ENCODE measurements around the gene INPP5B.
A peak's percentile ranks its signal among the peaks of the same experiment; 100 is the strongest.
"Not testable (repeated sequence)": the region's sequence is repeated elsewhere in the genome, so short reads cannot be mapped to it uniquely, and the experiment has no call there.

Gene INPP5B

DNA sequence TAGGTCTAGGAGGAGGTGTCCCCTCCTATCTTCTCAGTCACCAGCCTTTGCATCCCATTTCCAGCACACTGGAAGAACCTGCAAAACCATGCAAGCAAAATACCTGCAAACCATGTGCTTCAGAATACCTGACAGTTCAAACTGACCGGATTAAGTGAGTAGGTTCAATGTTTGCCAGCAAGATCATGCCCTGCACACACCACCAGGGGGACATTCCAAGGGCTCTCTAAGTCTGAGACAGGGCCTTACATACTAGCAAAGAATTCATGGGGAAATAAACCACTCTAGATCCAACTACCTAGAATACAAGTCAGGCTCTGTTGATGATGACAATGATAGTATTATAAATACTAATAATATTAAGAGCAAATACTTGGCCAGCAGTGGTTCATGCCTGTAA, 27.6 kb downstream of the INPP5B start:
- peak; percentile 43 for DNase-seq (ENCODE audit: extremely low spot score)
- CTCF ChIA-PET = interaction anchor here (0.7 kb wide), 1 partner anchor 12 kb away, joined by 3 read pairs; no protein-coding TSS in a partner anchor
- TF ChIP-seq FOXM1 (IDR thresholded peaks at IDR 0.05; ENCODE audit: borderline replicate concordance) (no peak), BHLHE40 (IDR thresholded peaks at IDR 0.05; ENCODE audit: borderline replicate concordance) (no peak), FOXA1 (IDR thresholded peaks at IDR 0.05) (no peak), ZNF384 (IDR thresholded peaks at IDR 0.05) (no peak), FOXK2 (IDR thresholded peaks at IDR 0.05) (no peak), ELF4 (IDR thresholded peaks at IDR 0.05) (no peak), CTBP1 (IDR thresholded peaks at IDR 0.05; ENCODE audit: borderline replicate concordance) (no peak), L3MBTL2 (conservative IDR thresholded peaks at IDR 0.05) (no peak), LEF1 (IDR thresholded peaks at IDR 0.05; ENCODE audit: borderline replicate concordance) (no peak), HDGF (IDR thresholded peaks at IDR 0.05; ENCODE audit: borderline replicate concordance) (no peak), NFRKB (IDR thresholded peaks at IDR 0.05) (no peak)
- POLR2A ChIA-PET = no interaction called here

DNA sequence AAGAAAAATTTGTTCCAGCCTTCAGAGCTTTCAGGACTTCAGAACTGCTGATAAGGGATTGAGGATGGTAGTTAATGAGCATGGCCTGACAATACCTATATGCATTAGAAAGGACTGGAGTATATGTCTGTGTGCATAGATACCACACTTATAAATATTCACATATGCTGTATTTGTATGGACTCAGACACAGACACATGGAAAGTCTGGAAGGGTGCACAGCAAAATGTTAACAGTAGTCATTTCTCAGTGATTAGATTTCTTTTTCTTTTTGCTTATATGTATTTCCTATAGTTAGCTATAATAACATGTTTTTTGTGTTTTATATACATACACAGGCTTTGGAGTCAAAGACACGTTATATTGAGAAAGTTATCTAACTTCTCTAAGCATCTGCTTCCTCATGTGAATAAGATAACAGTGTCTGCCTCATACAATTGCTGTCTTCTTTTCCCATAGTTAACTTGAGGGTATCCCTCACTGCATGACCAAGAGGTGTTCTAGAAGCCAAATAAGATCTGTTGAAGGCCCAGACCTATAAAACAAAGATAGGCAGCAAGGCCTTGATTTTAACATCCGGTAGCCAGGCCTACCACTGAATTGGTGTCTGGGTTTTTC, 31.3 kb downstream of the INPP5B start:
- no peak for DNase-seq (ENCODE audit: extremely low spot score)
- ChIA-PET CTCF (no interaction called here), POLR2A (interaction anchor here (0.7 to 1.0 kb wide), 2 partner anchors 16 to 74 kb away, joined by 3 read pairs; partner anchors contain the start of gene SF3A3)
- no peak for TF ChIP-seq HDGF (IDR thresholded peaks at IDR 0.05; ENCODE audit: borderline replicate concordance)
- no peak for TF ChIP-seq FOXA1 (IDR thresholded peaks at IDR 0.05)
- TF ChIP-seq NFRKB (IDR thresholded peaks at IDR 0.05) = no peak
- no peak for TF ChIP-seq FOXM1 (IDR thresholded peaks at IDR 0.05; ENCODE audit: borderline replicate concordance)
- TF ChIP-seq TARDBP (IDR thresholded peaks at IDR 0.05) = no peak
- no peak for TF ChIP-seq CTBP1 (IDR thresholded peaks at IDR 0.05; ENCODE audit: borderline replicate concordance)
- TF ChIP-seq FOXK2 (IDR thresholded peaks at IDR 0.05) = no peak
- no peak for TF ChIP-seq LEF1 (IDR thresholded peaks at IDR 0.05; ENCODE audit: borderline replicate concordance)
- TF ChIP-seq BHLHE40 (IDR thresholded peaks at IDR 0.05; ENCODE audit: borderline replicate concordance) = no peak

DNA sequence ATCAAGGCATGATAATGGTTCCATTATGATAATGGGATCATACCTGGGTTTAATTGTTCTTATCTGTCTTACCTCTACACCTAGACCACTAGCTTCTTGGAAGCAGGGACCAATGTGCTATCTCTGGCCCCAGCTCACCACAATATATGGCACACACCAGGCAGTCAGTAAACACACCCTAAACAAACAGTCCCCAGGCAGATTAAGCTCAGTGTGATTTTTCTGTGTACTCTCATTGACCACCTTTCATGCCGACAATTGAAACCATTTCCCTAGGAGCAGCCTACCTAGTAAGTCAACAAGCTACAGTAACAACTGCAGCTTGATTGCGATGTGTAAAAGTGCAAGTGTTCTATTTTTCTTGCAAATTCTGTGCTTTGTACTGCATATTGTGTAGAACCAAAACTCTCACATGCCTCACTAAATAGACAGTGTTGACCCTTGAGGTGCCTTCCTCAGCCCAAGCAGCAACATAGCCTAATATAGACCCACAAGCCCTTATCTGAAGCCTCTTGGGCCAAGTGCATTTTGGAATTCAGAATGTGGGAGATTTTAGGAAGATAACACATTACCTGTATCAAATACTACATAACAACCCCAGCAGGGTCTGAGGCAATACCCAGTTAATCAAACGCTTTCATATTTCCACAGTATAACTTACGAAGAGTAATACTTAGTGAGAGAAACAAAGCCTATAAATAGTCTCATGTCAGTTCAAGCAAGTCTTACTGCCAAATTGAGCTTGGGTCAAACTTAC, 32.0 kb downstream of the INPP5B start:
- POLR2A ChIA-PET = interaction anchor here (0.7 to 1.0 kb wide), 2 partner anchors 17 to 75 kb away, joined by 3 read pairs; partner anchors contain the start of gene SF3A3
- TF ChIP-seq TARDBP (IDR thresholded peaks at IDR 0.05) (no peak), FOXM1 (IDR thresholded peaks at IDR 0.05; ENCODE audit: borderline replicate concordance) (no peak), FOXA1 (IDR thresholded peaks at IDR 0.05) (no peak), ELF4 (IDR thresholded peaks at IDR 0.05) (no peak)
- no peak for DNase-seq (ENCODE audit: extremely low spot score)
- CTCF ChIA-PET = no interaction called here

DNA sequence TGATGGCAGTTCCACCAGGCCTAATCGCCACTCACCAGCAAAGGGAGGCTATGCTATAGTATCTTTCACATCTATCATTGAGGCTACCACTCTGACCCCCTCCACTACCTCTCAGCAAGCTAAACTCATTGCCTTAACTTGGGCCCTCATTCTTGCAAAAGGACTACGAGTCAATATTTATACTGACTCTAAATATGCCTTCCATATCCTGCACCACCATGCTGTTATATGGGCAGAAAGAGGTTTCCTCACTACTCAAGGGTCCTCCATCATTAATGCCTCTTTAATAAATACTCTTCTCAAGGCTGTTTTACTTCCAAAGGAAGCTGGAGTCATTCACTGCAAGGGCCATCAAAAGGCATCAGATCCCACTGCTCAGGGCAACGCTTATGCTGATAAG, 35.4 kb downstream of the INPP5B start:
- POLR2A ChIA-PET; DNase-seq (ENCODE audit: extremely low spot score): not testable (repeated sequence)
- CTCF ChIA-PET = interaction anchor here (0.6 kb wide), 1 partner anchor 388 kb away, joined by 3 read pairs; no protein-coding TSS in a partner anchor

DNA sequence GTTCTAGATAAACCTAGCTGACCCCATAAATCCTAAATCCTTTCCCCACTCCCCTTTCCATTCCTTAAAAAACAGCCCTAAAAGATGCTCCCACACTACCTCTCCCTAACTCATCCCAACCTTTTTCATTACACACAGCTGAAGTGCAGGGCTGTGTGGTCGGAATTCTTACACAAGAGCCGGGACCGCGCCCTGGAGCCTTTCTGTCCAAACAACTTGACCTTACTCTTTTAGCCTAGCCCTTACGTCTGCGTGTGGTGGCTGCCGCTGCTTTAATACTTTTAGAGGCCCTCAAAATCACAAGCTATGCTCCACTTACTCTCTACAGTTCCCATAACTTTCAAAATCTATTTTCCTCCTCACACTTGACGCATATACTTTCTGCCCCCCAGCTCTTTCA, 36.0 kb downstream of the INPP5B start:
- DNase-seq (ENCODE audit: extremely low spot score); CTCF ChIA-PET; POLR2A ChIA-PET: not testable (repeated sequence)

DNA sequence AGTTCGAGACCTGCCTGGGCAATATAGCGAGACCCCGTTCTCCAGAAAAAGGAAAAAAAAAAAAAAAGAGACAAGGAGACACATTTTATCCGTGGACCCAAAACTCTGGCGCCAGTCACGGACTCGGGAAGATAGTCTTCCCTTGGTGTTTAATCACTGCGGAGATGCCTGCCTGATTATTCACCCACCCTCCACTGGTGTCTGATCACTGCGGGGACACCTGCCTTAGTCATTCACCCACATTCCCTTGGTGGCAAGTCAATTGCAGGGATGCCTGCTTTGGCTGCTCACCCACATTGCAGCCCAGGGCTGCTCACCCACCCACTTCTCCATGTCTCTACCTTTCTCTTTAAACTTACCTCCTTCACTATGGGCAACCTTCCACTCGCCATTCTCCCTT, 38.3 kb downstream of the INPP5B start:
- DNase-seq (ENCODE audit: extremely low spot score); POLR2A ChIA-PET; CTCF ChIA-PET: not testable (repeated sequence)

DNA sequence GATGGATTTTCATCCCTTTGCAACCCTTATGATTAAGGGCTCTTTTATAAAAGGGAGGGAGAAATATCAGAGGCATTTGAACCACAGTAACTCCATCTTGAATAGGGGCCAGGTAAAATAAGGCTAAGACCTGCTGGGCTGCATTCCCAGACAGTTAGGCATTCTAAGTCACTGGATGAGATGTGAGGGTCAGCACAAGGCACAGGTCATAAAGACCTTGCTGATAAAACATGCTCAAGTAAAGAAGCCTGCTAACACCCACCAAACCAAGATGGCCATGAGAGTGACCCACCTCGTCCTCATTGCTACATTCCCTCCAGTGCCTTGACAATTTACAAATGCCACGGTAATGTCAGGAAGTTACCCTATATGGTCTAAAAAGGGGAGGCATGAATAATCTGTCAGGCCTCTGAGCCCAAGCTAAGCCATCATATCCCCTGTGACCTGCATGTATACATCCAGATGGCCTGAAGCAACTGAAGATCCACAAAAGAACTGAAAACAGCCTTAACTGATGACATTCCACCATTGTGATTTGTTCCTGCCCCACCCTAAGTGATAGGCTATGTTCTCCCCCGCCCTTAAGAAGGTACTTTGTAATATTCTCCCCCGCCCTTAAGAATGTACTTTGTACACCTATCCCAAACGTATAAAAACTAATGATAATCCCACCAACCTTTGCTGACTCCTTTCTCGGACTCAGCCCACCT, 39.3 kb downstream of the INPP5B start:
- ChIA-PET CTCF (interaction anchor here (0.5 kb wide), 1 partner anchor 12 kb away, joined by 3 read pairs; no protein-coding TSS in a partner anchor), POLR2A (interaction anchor here (0.6 kb wide), 1 partner anchor 110 kb away, joined by 4 read pairs; no protein-coding TSS in a partner anchor)
- DNase-seq (ENCODE audit: extremely low spot score) = not testable (repeated sequence)

DNA sequence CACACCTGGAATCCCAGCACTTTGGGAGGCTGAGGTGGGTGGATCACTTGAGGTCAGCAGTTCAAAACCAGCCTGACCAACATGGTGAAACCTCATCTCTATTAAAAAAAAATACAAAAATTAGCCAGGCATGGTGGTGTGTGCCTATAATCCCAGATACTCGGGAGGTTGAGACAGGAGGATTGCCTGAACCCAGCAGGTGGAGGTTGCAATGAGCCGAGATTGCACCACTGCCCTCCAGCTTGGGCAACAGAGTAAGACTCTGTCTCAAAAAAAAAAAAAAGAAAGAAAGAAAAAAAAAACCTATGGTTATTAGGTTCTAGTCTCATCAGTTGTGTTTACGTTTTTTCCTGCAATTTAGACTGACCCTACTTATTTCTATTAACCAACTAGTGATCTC, 40.3 kb downstream of the INPP5B start:
- POLR2A ChIA-PET; CTCF ChIA-PET; DNase-seq (ENCODE audit: extremely low spot score): not testable (repeated sequence)

DNA sequence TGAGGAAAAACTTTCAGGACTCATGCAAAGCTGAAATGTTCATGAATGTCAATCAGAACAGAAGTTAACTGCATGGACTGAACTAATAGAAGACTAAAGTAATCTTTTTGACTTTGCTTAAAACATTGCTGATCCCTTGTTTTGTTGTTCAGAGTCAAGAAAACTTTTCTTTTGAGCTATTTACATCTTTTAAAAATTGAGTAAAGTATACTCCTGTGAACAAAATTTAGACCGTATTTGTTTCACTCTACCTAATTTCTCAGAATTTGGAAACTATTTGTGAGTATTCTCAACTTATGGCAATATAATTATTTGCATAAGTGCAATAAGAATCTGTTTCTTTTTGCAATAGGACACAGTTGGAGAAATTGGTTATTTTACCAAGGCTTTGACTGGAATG, 41.1 kb downstream of the INPP5B start:
- DNase-seq (ENCODE audit: extremely low spot score) = no peak
- POLR2A ChIA-PET = no interaction called here
- CTCF ChIA-PET = interaction anchor here (0.9 kb wide), 1 partner anchor 70 kb away, joined by 4 read pairs; no protein-coding TSS in a partner anchor
- TF ChIP-seq SUZ12 (IDR thresholded peaks at IDR 0.05) (no peak), FOXM1 (IDR thresholded peaks at IDR 0.05; ENCODE audit: borderline replicate concordance) (no peak), BHLHE40 (IDR thresholded peaks at IDR 0.05; ENCODE audit: borderline replicate concordance) (no peak), CTBP1 (IDR thresholded peaks at IDR 0.05; ENCODE audit: borderline replicate concordance) (no peak), TARDBP (IDR thresholded peaks at IDR 0.05) (no peak), ZNF384 (IDR thresholded peaks at IDR 0.05) (no peak), L3MBTL2 (conservative IDR thresholded peaks at IDR 0.05) (no peak), ELF4 (IDR thresholded peaks at IDR 0.05) (no peak), HDGF (IDR thresholded peaks at IDR 0.05; ENCODE audit: borderline replicate concordance) (no peak), FOXA1 (IDR thresholded peaks at IDR 0.05) (no peak), LEF1 (IDR thresholded peaks at IDR 0.05; ENCODE audit: borderline replicate concordance) (no peak), ARNT (IDR thresholded peaks at IDR 0.05) (no peak), NFRKB (IDR thresholded peaks at IDR 0.05) (no peak), SP1 (IDR thresholded peaks at IDR 0.05) (no peak), FOXK2 (IDR thresholded peaks at IDR 0.05) (no peak)
- TF ChIP-seq, protein P1, sequence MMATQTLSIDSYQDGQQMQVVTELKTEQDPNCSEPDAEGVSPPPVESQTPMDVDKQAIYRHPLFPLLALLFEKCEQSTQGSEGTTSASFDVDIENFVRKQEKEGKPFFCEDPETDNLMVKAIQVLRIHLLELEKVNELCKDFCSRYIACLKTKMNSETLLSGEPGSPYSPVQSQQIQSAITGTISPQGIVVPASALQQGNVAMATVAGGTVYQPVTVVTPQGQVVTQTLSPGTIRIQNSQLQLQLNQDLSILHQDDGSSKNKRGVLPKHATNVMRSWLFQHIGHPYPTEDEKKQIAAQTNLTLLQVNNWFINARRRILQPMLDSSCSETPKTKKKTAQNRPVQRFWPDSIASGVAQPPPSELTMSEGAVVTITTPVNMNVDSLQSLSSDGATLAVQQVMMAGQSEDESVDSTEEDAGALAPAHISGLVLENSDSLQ (IDR thresholded peaks at IDR 0.05) = no peak

DNA sequence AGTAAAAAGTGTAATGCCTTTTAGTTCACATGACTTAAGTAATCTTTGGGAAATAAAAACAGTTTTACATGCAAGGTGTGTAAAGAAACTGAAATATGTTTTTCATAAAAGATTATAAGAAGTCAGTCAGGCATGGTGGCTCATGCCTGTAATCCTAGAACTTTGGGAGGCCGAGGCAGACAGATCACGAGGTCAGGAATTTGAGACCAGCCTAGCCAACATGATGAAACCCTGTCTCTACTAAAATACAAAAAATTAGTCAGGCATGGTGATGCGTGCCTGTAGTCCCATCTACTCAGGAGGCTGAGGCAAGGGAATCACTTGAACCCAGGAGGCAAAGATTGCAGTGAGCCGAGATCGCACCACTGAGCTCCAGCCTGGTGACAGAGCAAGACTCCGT, 42.9 kb downstream of the INPP5B start:
- POLR2A ChIA-PET; DNase-seq (ENCODE audit: extremely low spot score): not testable (repeated sequence)
- CTCF ChIA-PET = interaction anchor here (0.7 kb wide), 1 partner anchor 52 kb away, joined by 3 read pairs; no protein-coding TSS in a partner anchor
